ENCODE measurements around the gene ERCC2.

The ERCC2 gene

GRCh38 chr19:45400192-45400591 is 29.8 kb upstream of the ERCC2 start:
- DNase-seq: no peak

GRCh38 chr19:45395821-45396617 is 25.6 kb upstream of the ERCC2 start:
- DNase-seq: no peak

GRCh38 chr19:45391871-45392665 is 21.7 kb upstream of the ERCC2 start:
- DNase-seq: no peak

- peak; percentile 23 for DNase-seq
These were observed 21.0 kb upstream of the ERCC2 start for GRCh38 chr19:45391346-45391745.

- peak; percentile 53 for DNase-seq
These were observed 15.2 kb upstream of the ERCC2 start for GRCh38 chr19:45385392-45386221.

- no peak for DNase-seq
These were observed 12.1 kb upstream of the ERCC2 start for GRCh38 chr19:45382426-45382825.

- DNase-seq: no peak
These were observed 9.7 kb upstream of the ERCC2 start for GRCh38 chr19:45380107-45380506.

- no peak for DNase-seq
These were observed 5.8 kb upstream of the ERCC2 start for GRCh38 chr19:45376045-45376724.

- DNase-seq: no peak
These were observed 1.5 kb downstream of the ERCC2 start for GRCh38 chr19:45368737-45369340.

- DNase-seq: no peak
These were observed 2.2 kb downstream of the ERCC2 start for GRCh38 chr19:45368127-45368526.

- no peak for DNase-seq
These were observed 5.7 kb downstream of the ERCC2 start for GRCh38 chr19:45364696-45365095.

GRCh38 chr19:45363861-45364459 is 6.4 kb downstream of the ERCC2 start:
- no peak for DNase-seq

- no peak for DNase-seq
These were observed 8.1 kb downstream of the ERCC2 start for GRCh38 chr19:45362291-45362690.

GRCh38 chr19:45361608-45362007 is 8.8 kb downstream of the ERCC2 start:
- no peak for DNase-seq

- no peak for DNase-seq
These were observed 12.1 kb downstream of the ERCC2 start for GRCh38 chr19:45358213-45358792.

GRCh38 chr19:45357445-45357783 is 13.0 kb downstream of the ERCC2 start:
- no peak for DNase-seq

- no peak for DNase-seq
These were observed 13.5 kb downstream of the ERCC2 start for GRCh38 chr19:45356760-45357444.

GRCh38 chr19:45355910-45356309 is 14.5 kb downstream of the ERCC2 start:
- no peak for DNase-seq

- no peak for DNase-seq
These were observed 15.0 kb downstream of the ERCC2 start for GRCh38 chr19:45355402-45355801.

GRCh38 chr19:45354241-45354842 is 16.0 kb downstream of the ERCC2 start:
- DNase-seq: no peak
